ENCODE measurements around the gene KCNK7.

The KCNK7 gene

DNA sequence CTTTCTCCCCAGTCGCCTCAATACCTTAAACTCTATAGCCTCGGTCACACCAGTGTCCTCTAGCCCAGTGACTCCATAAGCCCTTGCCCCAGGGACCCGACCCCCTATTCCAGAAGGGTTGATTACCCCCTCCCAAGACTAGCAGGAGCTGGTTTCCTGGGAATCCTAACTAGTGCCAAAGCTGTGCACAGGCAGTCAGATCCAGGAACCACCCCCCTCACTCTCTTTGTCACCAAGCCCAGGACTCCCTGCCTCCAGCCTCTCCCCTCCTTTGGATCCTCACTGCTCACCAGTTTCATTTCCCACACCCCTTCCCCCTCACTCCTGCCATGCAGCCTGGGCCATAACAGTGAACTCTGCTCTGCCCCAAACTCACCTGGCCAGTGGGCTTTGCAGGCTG lies 47.2 kb downstream of the KCNK7 start:
- Histone ChIP-seq H3K9ac (no peak overlapping the region), H3K27me3 (ENCODE audit: insufficient read depth, low read depth) (no peaks in the 10 kb centered on the region), H3K4me3 (IDR thresholded peaks at IDR 0.05; ENCODE audit: insufficient read depth, low read depth, low read length) (no peak overlapping the region), H3K4me1 (ENCODE audit: low read depth, poor library complexity, severe bottlenecking) (peaks cover 33% of the 10 kb centered on the region), H4K20me1 (ENCODE audit: insufficient read depth) (no peaks in the 10 kb centered on the region), H3K27ac (no peak overlapping the region), H3K79me2 (ENCODE audit: insufficient read depth, low read depth) (no peaks in the 10 kb centered on the region), H3K36me3 (ENCODE audit: insufficient read depth) (no peaks in the 10 kb centered on the region), H2AFZ (ENCODE audit: low read depth) (no peak overlapping the region), H3K4me2 (no peak overlapping the region)
- TF ChIP-seq, protein P1, sequence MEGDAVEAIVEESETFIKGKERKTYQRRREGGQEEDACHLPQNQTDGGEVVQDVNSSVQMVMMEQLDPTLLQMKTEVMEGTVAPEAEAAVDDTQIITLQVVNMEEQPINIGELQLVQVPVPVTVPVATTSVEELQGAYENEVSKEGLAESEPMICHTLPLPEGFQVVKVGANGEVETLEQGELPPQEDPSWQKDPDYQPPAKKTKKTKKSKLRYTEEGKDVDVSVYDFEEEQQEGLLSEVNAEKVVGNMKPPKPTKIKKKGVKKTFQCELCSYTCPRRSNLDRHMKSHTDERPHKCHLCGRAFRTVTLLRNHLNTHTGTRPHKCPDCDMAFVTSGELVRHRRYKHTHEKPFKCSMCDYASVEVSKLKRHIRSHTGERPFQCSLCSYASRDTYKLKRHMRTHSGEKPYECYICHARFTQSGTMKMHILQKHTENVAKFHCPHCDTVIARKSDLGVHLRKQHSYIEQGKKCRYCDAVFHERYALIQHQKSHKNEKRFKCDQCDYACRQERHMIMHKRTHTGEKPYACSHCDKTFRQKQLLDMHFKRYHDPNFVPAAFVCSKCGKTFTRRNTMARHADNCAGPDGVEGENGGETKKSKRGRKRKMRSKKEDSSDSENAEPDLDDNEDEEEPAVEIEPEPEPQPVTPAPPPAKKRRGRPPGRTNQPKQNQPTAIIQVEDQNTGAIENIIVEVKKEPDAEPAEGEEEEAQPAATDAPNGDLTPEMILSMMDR (conservative IDR thresholded peaks at IDR 0.05; ENCODE audit: low read depth, low read length) = no peak

DNA sequence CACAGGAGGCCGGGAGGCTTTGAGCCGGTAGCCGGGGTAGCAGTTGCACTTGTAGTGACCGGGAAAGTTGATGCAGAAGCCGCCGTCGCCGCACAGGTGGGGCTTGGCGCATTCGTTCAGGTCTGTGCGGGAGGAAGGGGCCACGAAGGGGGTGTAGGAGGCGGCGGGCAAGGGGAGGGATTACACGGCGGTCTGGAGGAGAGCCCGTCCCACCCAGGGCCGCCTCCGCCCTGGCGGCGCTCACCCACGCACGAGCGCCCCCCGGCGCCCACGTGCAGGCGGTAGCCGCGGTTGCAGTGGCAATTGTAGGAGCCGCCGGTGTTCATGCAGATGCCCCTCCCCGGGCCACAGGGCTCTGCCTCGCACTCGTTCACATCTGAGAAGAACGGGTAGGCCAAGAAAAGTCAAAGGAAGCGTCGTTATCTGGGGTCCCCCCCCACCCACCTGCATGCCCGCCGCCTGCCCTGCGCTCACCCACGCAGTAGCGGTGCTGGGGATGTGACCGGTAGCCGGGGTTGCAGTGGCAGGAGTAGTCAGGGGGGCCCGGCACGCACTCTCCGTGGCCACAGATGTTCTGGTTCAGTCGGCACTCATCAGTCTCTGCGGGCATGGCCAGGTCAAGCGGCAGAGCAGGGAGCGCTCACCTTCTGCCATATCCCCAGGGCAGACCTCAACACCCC lies 48.0 kb downstream of the KCNK7 start:
- Histone ChIP-seq H4K20me1 (ENCODE audit: insufficient read depth) (no peaks in the 10 kb centered on the region), H3K27me3 (ENCODE audit: insufficient read depth, low read depth) (no peaks in the 10 kb centered on the region), H3K36me3 (ENCODE audit: insufficient read depth) (no peaks in the 10 kb centered on the region), H3K4me3 (IDR thresholded peaks at IDR 0.05; ENCODE audit: insufficient read depth, low read depth, low read length) (no peak overlapping the region), H3K79me2 (ENCODE audit: insufficient read depth, low read depth) (no peaks in the 10 kb centered on the region), H3K4me2 (no peak overlapping the region), H3K27ac (no peak overlapping the region), H3K9ac (no peak overlapping the region), H2AFZ (ENCODE audit: low read depth) (no peak overlapping the region), H3K4me1 (ENCODE audit: low read depth, poor library complexity, severe bottlenecking) (peaks cover 28% of the 10 kb centered on the region)
- TF ChIP-seq, protein P1 (conservative IDR thresholded peaks at IDR 0.05; ENCODE audit: low read depth, low read length) = no peak

DNA sequence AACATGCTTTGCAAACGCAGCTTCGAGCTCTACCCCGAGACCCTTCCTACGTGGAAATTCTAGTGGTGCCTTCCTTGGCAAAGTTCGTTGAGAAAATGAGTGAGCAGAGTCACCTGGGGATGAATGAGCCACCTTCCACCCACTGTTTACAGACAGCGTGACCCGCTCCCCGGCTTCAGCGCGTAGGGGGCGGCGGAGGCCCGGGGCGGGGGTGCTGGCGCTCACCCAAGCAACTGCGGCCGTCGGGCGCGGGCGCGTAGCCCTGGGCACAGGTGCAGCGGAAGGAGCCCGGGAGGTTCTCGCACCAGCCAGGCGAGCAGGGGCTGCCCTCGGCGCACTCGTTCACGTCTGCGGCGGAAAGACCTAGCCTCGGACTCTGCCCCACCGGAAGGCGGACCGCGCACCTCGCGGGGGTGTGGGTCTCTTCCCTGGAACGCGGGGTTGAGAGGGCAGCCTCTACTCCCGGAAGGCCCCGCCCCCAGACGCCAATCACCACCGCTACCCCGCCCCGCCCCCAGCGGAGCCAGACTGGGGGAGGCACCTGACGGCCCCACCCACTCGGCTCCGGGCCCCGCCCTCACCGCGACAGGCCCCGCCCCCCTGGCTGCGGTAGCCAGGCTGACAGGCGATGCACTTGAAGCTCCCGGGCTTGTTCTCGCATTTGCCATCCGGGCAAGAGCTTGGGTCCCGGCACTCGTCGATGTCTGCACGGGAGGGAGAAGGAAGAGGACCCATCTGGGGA lies 49.2 kb downstream of the KCNK7 start:
- Histone ChIP-seq H3K4me2 (peak overlapping the region; percentile 33; the same call in 1 of the 2 replicates), H3K9ac (no peak overlapping the region), H3K27ac (no peak overlapping the region), H3K36me3 (ENCODE audit: insufficient read depth) (no peaks in the 10 kb centered on the region), H3K79me2 (ENCODE audit: insufficient read depth, low read depth) (no peaks in the 10 kb centered on the region), H3K27me3 (ENCODE audit: insufficient read depth, low read depth) (no peaks in the 10 kb centered on the region), H3K4me1 (ENCODE audit: low read depth, poor library complexity, severe bottlenecking) (peaks cover 19% of the 10 kb centered on the region), H3K4me3 (IDR thresholded peaks at IDR 0.05; ENCODE audit: insufficient read depth, low read depth, low read length) (no peak overlapping the region), H2AFZ (ENCODE audit: low read depth) (no peak overlapping the region; the same call in 1 of the 2 replicates), H4K20me1 (ENCODE audit: insufficient read depth) (no peaks in the 10 kb centered on the region)
- TF ChIP-seq, protein P1 (conservative IDR thresholded peaks at IDR 0.05; ENCODE audit: low read depth, low read length) = no peak

- no peaks in the 10 kb centered on the region for H4K20me1 ChIP-seq (ENCODE audit: insufficient read depth)
- TF ChIP-seq, protein P1 (conservative IDR thresholded peaks at IDR 0.05; ENCODE audit: low read depth, low read length) = no peak
- no peak overlapping the region for H2AFZ ChIP-seq (ENCODE audit: low read depth)
- peak overlapping the region; percentile 33; the same call in 1 of the 2 replicates for H3K4me2 ChIP-seq
- no peak overlapping the region for H3K9ac ChIP-seq
- H3K27ac ChIP-seq = no peak overlapping the region
- no peak overlapping the region for H3K4me3 ChIP-seq (IDR thresholded peaks at IDR 0.05; ENCODE audit: insufficient read depth, low read depth, low read length)
- no peaks in the 10 kb centered on the region for H3K79me2 ChIP-seq (ENCODE audit: insufficient read depth, low read depth)
- H3K4me1 ChIP-seq (ENCODE audit: low read depth, poor library complexity, severe bottlenecking) = peaks cover 17% of the 10 kb centered on the region
- no peaks in the 10 kb centered on the region for H3K27me3 ChIP-seq (ENCODE audit: insufficient read depth, low read depth)
- no peaks in the 10 kb centered on the region for H3K36me3 ChIP-seq (ENCODE audit: insufficient read depth)
These were observed 49.8 kb downstream of the KCNK7 start for GRCh38 chr11:65545853-65546216.
